HG03064 (cell line): ENCODE results near the gene EHMT1.

Source experiments
- ATAC-seq: cut with Tn5 transposase; IDR thresholded peaks from one replicate; pipeline ENCODE4 v1.9.1; 2021; ENCODE audit warnings: low read depth; ENCODE audit not compliant: unreplicated experiment

The EHMT1 gene

GRCh38 chr9:137834846-137835546 lies 216.2 kb downstream of the EHMT1 start:
- no peak for ATAC-seq

- ATAC-seq = no peak
Observed at GRCh38 chr9:137836151-137836830, 217.5 kb downstream of the EHMT1 start.

- no peak for ATAC-seq
Observed at GRCh38 chr9:137836831-137837241, 218.0 kb downstream of the EHMT1 start.

- ATAC-seq = no peak
Observed at GRCh38 chr9:137837345-137838278, 218.8 kb downstream of the EHMT1 start.

- no peak for ATAC-seq
Observed at GRCh38 chr9:137838576-137838975, 219.8 kb downstream of the EHMT1 start.

- no peak for ATAC-seq
Observed at GRCh38 chr9:137843355-137843754, 224.6 kb downstream of the EHMT1 start.

GRCh38 chr9:137851516-137852267 lies 232.9 kb downstream of the EHMT1 start:
- ATAC-seq = no peak

- ATAC-seq = no peak
Observed at GRCh38 chr9:137853392-137853995, 234.7 kb downstream of the EHMT1 start.

- no peak for ATAC-seq
Observed at GRCh38 chr9:137860361-137860760, 241.6 kb downstream of the EHMT1 start.

GRCh38 chr9:137865581-137866145 lies 246.9 kb downstream of the EHMT1 start:
- ATAC-seq = no peak

- no peak for ATAC-seq
Observed at GRCh38 chr9:137866226-137867141, 247.7 kb downstream of the EHMT1 start.

GRCh38 chr9:137870432-137870831 lies 251.6 kb downstream of the EHMT1 start:
- no peak for ATAC-seq

GRCh38 chr9:137872296-137872695 lies 253.5 kb downstream of the EHMT1 start:
- no peak for ATAC-seq

GRCh38 chr9:137873408-137873807 lies 254.6 kb downstream of the EHMT1 start:
- no peak for ATAC-seq

GRCh38 chr9:137873858-137874362 lies 255.1 kb downstream of the EHMT1 start:
- ATAC-seq = no peak

GRCh38 chr9:137875354-137875753 lies 256.5 kb downstream of the EHMT1 start:
- no peak for ATAC-seq

GRCh38 chr9:137875846-137876245 lies 257.0 kb downstream of the EHMT1 start:
- ATAC-seq = no peak

GRCh38 chr9:137876269-137876668 lies 257.5 kb downstream of the EHMT1 start:
- ATAC-seq = no peak
